ENCODE data around the gene PISD. TPM values are rescaled to one million over a fixed set of nuclear protein-coding genes. Genes with fewer than 3 reads are reported as not detected.

PISD gene
- total and polyA plus RNA-seq, 9 of the 15 experiments (the other 6 are each of a cell fraction or from before 2014, with no cell fraction given): 24.5 to 65.9 (median 36.6) TPM

GRCh38 chr22:31618471-31619176, 43.4 kb downstream of the PISD start (continued):
- TF ChIP-seq MYBL2 (IDR thresholded peaks at IDR 0.05; ENCODE audit: low read depth) (no peak), MYBL2 (CRISPR knock-in tag; IDR thresholded peaks at IDR 0.05; ENCODE audit: borderline replicate concordance) (no peak)

DNA sequence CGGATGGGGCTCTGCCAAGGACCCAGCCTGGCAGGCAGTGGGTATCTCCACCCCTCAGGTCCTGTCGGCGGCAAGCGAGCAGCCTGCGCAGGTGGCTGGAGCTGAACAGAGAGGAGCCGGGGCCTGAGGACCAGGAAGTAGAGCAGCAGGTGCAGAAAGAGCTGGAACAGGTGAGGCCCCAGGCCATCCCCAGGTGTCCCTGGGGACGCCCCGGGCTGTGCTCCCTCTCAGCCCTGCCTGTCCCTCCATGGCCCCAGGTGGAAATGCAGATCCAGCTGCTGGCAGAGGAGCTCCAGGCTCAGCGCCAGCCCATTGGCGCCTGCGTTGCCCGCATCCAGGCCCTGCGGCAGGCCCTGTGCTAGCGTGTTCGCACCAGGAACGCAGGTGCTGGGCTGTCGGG, 44.0 kb downstream of the PISD start:
- TF ChIP-seq RBM22 (IDR thresholded peaks at IDR 0.05; ENCODE audit: low read depth, low read length, poor library complexity, severe bottlenecking): peak; percentile 89
- 0 out of 2 replicates have a peak, but pooled peaks have one; percentile 31 for TF ChIP-seq RBFOX2 (IDR thresholded peaks at IDR 0.05; ENCODE audit: low read depth, low read length)
- TF ChIP-seq, protein P1, sequence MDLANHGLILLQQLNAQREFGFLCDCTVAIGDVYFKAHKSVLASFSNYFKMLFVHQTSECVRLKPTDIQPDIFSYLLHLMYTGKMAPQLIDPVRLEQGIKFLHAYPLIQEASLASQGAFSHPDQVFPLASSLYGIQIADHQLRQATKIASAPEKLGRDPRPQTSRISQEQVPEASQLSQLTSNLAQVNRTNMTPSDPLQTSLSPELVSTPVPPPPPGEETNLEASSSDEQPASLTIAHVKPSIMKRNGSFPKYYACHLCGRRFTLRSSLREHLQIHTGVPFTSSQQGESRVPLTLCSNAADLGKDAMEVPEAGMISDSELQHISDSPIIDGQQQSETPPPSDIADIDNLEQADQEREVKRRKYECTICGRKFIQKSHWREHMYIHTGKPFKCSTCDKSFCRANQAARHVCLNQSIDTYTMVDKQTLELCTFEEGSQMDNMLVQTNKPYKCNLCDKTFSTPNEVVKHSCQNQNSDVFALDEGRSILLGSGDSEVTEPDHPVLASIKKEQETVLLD (IDR thresholded peaks at IDR 0.05): no peak
- TF ChIP-seq ZBTB7A (IDR thresholded peaks at IDR 0.05; ENCODE audit: borderline replicate concordance, control insufficient read depth, low read depth, low read length): no peak
- TF ChIP-seq POLR2G (IDR thresholded peaks at IDR 0.05; ENCODE audit: low read depth, low read length): peak; percentile 73
- H3K9ac ChIP-seq (ENCODE audit: insufficient read depth in 1 of 2, low read depth in 2 of 2, low read length in 2 of 2): no peak overlapping the region
- POLR2A ChIA-PET: interaction anchor here (1.0 to 1.4 kb wide), 4 partner anchors 9 to 18 kb away, joined by 3 to 4 read pairs (median 4); no protein-coding TSS in a partner anchor
- H3K4me2 ChIP-seq (ENCODE audit: insufficient read depth, low read length): no peak overlapping the region
- no peaks in the 10 kb centered on the region for H3K9me1 ChIP-seq (ENCODE audit: control insufficient read depth, insufficient read depth, low read length)
- 93% methylated on average over 14 of the region's 17 CpGs for WGBS (ENCODE audit: insufficient coverage, low coverage, missing lambda C conversion rate)
- BruUV-seq (replicated peaks): no TSS peak
- ATAC-seq (no peak), FAIRE-seq (no peak), DNase-seq (ENCODE audit: extremely low read depth in 1 of 4, low spot score in 3 of 4) (no peak)
- CTCF ChIA-PET (ENCODE audit: low intra/inter-chr PET ratio): no interaction called here
- intact Hi-C loops (cut with micrococcal nuclease) (no loop called here), in situ Hi-C loops (cut with MboI) (no loop called here)
- H3K79me2 ChIP-seq (ENCODE audit: control insufficient read depth, insufficient read depth, low read length): peaks cover 12% of the 10 kb centered on the region
- peaks cover 61% of the 10 kb centered on the region; the same call in 2 of the 3 replicates for H3K36me3 ChIP-seq (ENCODE audit: control insufficient read depth, insufficient read depth, low read length)
- no peaks in the 10 kb centered on the region; the same call in 1 of the 2 replicates for H4K20me1 ChIP-seq (replicated peaks; ENCODE audit: control insufficient read depth, insufficient read depth, low read length)
- H3K9me3 ChIP-seq (replicated peaks; ENCODE audit: control insufficient read depth, insufficient read depth, low read depth, low read length): no peaks in the 10 kb centered on the region
- H2AFZ ChIP-seq (ENCODE audit: low read depth, low read length): no peak overlapping the region
- peaks cover 0 to 53% of the 10 kb centered on the region in 2 experiments; a peak in 3 of 5 replicates for H3K4me1 ChIP-seq (replicated peaks in 1 of 2; ENCODE audit: control insufficient read depth in 2 of 2, insufficient read depth in 2 of 2, low read length in 2 of 2)
- no peaks in the 10 kb centered on the region for H3K27me3 ChIP-seq (ENCODE audit: control insufficient read depth in 2 of 2, insufficient read depth in 2 of 2, low read length in 2 of 2)
- H3K27ac ChIP-seq (ENCODE audit: extremely low read depth, low read depth, low read length): no peak overlapping the region
- H3K4me3 ChIP-seq: no peak overlapping the region
